Measurements from ENCODE around the gene TCL1B. TPM values are rescaled to one million over a fixed set of nuclear protein-coding genes. Genes with fewer than 3 reads are reported as not detected.

The TCL1B gene
- total RNA-seq, 6 experiments from 2014 or later, result not detected

GRCh38 chr14:95703341-95703740 is 17.1 kb downstream of the TCL1B start:
- H3K27me3 Mint-ChIP-seq (ENCODE audit: insufficient read depth), result no peaks in the 10 kb centered on the region; the same call in 1 of the 2 replicates
- DNase-seq, result no peak
- H3K36me3 Mint-ChIP-seq (ENCODE audit: low read depth), result no peaks in the 10 kb centered on the region
- H3K4me3 Mint-ChIP-seq, result no peak overlapping the region
- no peak overlapping the region for H3K27ac Mint-ChIP-seq
- no peaks in the 10 kb centered on the region for H3K4me1 Mint-ChIP-seq (ENCODE audit: low read depth)
- no peak for TF ChIP-seq CTCF (IDR thresholded peaks at IDR 0.05)
- H3K9me3 Mint-ChIP-seq, result peaks cover 11% of the 10 kb centered on the region; the same call in 1 of the 2 replicates

- Mint-ChIP-seq H3K4me3 (no peak overlapping the region), H3K4me1 (ENCODE audit: low read depth) (no peaks in the 10 kb centered on the region), H3K9me3 (peaks cover 13% of the 10 kb centered on the region), H3K36me3 (ENCODE audit: low read depth) (no peaks in the 10 kb centered on the region), H3K27ac (no peak overlapping the region), H3K27me3 (ENCODE audit: insufficient read depth) (no peaks in the 10 kb centered on the region; the same call in 1 of the 2 replicates)
- DNase-seq, result no peak
- no peak for TF ChIP-seq CTCF (IDR thresholded peaks at IDR 0.05)
Measured at GRCh38 chr14:95703805-95704204, 17.6 kb downstream of the TCL1B start.

GRCh38 chr14:95705518-95705917 is 19.3 kb downstream of the TCL1B start:
- H3K27me3 Mint-ChIP-seq (ENCODE audit: insufficient read depth), result no peaks in the 10 kb centered on the region; the same call in none of the 2 replicates
- no peak overlapping the region for H3K4me3 Mint-ChIP-seq
- H3K36me3 Mint-ChIP-seq (ENCODE audit: low read depth), result no peaks in the 10 kb centered on the region
- peaks cover 24% of the 10 kb centered on the region for H3K9me3 Mint-ChIP-seq
- no peak for DNase-seq
- no peaks in the 10 kb centered on the region for H3K4me1 Mint-ChIP-seq (ENCODE audit: low read depth)
- no peak overlapping the region for H3K27ac Mint-ChIP-seq
- TF ChIP-seq CTCF (IDR thresholded peaks at IDR 0.05), result no peak

GRCh38 chr14:95707327-95707726 is 21.1 kb downstream of the TCL1B start:
- Mint-ChIP-seq H3K36me3 (ENCODE audit: low read depth) (no peaks in the 10 kb centered on the region), H3K27me3 (ENCODE audit: insufficient read depth) (no peaks in the 10 kb centered on the region; the same call in none of the 2 replicates), H3K27ac (no peak overlapping the region), H3K4me1 (ENCODE audit: low read depth) (no peaks in the 10 kb centered on the region), H3K4me3 (no peak overlapping the region), H3K9me3 (peaks cover 30% of the 10 kb centered on the region)
- no peak for TF ChIP-seq CTCF (IDR thresholded peaks at IDR 0.05)
- DNase-seq, result no peak

- peaks cover 41% of the 10 kb centered on the region for H3K9me3 Mint-ChIP-seq
- H3K4me3 Mint-ChIP-seq, result no peak overlapping the region
- H3K27ac Mint-ChIP-seq, result no peak overlapping the region
- H3K4me1 Mint-ChIP-seq (ENCODE audit: low read depth), result no peaks in the 10 kb centered on the region
- no peak for DNase-seq
- TF ChIP-seq CTCF (IDR thresholded peaks at IDR 0.05), result no peak
- H3K27me3 Mint-ChIP-seq (ENCODE audit: insufficient read depth), result no peaks in the 10 kb centered on the region; the same call in none of the 2 replicates
- no peaks in the 10 kb centered on the region for H3K36me3 Mint-ChIP-seq (ENCODE audit: low read depth)
Measured at GRCh38 chr14:95710106-95710505, 23.9 kb downstream of the TCL1B start.
